ENCODE results near the gene GREB1L. TPM values are rescaled to one million over a fixed set of nuclear protein-coding genes. Genes with fewer than 3 reads are reported as not detected.

GREB1L gene
- total RNA-seq, 2 experiments from 2014 or later = not detected

DNA sequence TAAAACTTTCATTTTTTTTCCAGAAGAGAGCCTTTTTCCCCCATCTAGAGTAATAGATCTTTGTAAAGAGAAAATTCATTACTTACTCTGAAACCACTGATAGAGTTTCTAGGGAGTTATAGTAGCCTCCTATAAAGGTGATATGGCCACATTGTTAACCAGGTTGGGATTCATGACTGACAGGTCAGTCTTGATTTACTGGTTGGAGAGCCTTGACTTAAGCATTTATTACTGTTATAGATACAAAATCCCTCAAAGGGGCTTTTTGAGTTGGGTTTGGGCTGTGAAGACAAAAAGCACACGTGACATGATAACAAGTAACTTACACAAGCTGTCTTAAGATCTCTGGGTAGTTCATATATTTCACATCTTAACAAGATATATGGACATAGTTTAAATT, 141.0 kb downstream of the GREB1L start:
- ChIA-PET CTCF (no interaction called here), POLR2A (no interaction called here)
- no peaks in the 10 kb centered on the region for H3K9me3 Mint-ChIP-seq (ENCODE audit: low read depth)
- intact Hi-C loops (cut with DNase I, micrococcal nuclease) = loop anchor here in 1 of 2 experiments (10.0 kb wide), 1 partner anchor 62 kb away; no protein-coding TSS in a partner anchor
- H3K4me1 Mint-ChIP-seq = no peaks in the 10 kb centered on the region
- H3K36me3 Mint-ChIP-seq (ENCODE audit: low read depth) = no peaks in the 10 kb centered on the region
- no peak overlapping the region for H3K4me3 Mint-ChIP-seq
- ATAC-seq = no peak
- H3K27ac Mint-ChIP-seq = no peak overlapping the region
- H3K27me3 Mint-ChIP-seq = peaks cover 3% of the 10 kb centered on the region
- DNase-seq = no peak

DNA sequence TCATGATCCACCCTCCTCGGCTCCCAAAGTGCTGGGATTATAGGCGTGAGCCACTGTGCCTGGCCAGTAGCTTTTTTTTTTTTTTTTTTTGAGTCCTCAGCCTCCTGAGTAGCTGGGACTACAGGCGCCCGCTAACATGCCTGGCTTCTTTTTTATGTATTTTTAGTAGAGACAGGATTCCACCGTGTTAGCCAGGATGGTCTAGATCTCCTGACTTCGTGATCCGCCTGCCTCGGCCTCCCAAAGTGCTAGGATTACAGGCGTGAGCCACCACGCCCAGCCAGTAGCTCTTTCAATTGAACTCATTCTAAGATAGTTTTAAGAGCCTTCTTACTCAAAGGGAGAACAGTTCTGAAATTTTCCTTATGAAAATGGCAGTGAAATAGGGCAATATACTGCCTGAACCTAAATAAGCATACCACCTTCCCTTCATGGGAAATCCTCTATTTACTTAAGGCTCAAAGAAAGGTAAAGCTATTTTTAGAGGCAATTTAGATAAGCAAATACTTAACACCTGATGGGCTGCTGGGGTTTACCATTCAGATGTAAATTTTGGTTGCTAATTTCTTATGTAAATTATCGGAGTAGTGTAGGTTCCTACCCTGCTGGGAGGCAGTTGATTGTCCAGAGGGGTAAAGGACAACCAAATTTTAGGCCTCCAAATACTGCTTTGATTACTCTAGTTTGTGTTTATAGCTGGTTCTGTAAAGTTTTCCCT, 144.7 kb downstream of the GREB1L start:
- CTCF ChIA-PET = interaction anchor here (1.3 kb wide), 1 partner anchor 16 kb away, joined by 3 read pairs; no protein-coding TSS in a partner anchor

GRCh38 chr18:21387886-21388285, 145.9 kb downstream of the GREB1L start:
- H3K36me3 Mint-ChIP-seq (ENCODE audit: low read depth) = no peaks in the 10 kb centered on the region
- H3K27ac Mint-ChIP-seq = no peak overlapping the region
- intact Hi-C loops (cut with DNase I, micrococcal nuclease) = loop anchor here in 1 of 2 experiments (10.0 kb wide), 1 partner anchor 57 kb away; no protein-coding TSS in a partner anchor
- H3K9me3 Mint-ChIP-seq (ENCODE audit: low read depth) = no peaks in the 10 kb centered on the region
- no peak overlapping the region for H3K4me3 Mint-ChIP-seq
- ATAC-seq (no peak), DNase-seq (no peak)
- CTCF ChIA-PET = interaction anchor here (1.3 kb wide), 1 partner anchor 15 kb away, joined by 3 read pairs; no protein-coding TSS in a partner anchor
- POLR2A ChIA-PET = no interaction called here
- H3K4me1 Mint-ChIP-seq = no peaks in the 10 kb centered on the region
- peaks cover 4% of the 10 kb centered on the region for H3K27me3 Mint-ChIP-seq

More for the DNA sequence above, 144.7 kb downstream of the GREB1L start:
- Mint-ChIP-seq H3K4me3 (no peak overlapping the region), H3K9me3 (ENCODE audit: low read depth) (no peaks in the 10 kb centered on the region), H3K36me3 (ENCODE audit: low read depth) (no peaks in the 10 kb centered on the region), H3K4me1 (no peaks in the 10 kb centered on the region), H3K27me3 (peaks cover 4% of the 10 kb centered on the region), H3K27ac (no peak overlapping the region)
- intact Hi-C loops (cut with DNase I, micrococcal nuclease) = loop anchor here in 1 of 2 experiments (10.0 kb wide), 1 partner anchor 58 kb away; no protein-coding TSS in a partner anchor
- DNase-seq (no peak), ATAC-seq (no peak)
- POLR2A ChIA-PET = no interaction called here

DNA sequence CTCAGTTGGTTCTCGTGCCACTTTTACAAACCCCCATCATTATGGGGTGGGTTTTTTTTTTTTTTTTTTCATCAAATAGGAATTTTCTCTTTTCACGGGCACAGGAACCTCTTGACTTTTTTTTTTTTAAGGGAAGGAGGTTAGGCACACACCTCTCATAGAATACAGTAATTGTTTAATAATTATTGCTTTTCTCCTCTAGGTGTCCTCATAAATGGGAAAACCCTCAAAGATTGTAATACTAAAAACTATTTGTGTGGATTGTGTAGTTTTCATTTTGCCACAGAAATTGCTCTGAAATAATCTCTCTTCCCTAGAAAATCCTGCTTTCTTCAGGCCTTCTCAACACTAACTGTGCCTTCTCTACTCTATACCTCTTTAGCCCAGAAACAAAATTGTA, 147.3 kb downstream of the GREB1L start:
- H3K36me3 Mint-ChIP-seq (ENCODE audit: low read depth) = no peaks in the 10 kb centered on the region
- no peaks in the 10 kb centered on the region for H3K4me1 Mint-ChIP-seq
- H3K4me3 Mint-ChIP-seq = no peak overlapping the region
- peaks cover 4% of the 10 kb centered on the region for H3K27me3 Mint-ChIP-seq
- DNase-seq = no peak
- ChIA-PET CTCF (no interaction called here), POLR2A (no interaction called here)
- intact Hi-C loops (cut with DNase I, micrococcal nuclease) = loop anchor here in 1 of 2 experiments (10.0 kb wide), 1 partner anchor 56 kb away; no protein-coding TSS in a partner anchor
- no peak for ATAC-seq
- no peaks in the 10 kb centered on the region for H3K9me3 Mint-ChIP-seq (ENCODE audit: low read depth)
- no peak overlapping the region for H3K27ac Mint-ChIP-seq

DNA sequence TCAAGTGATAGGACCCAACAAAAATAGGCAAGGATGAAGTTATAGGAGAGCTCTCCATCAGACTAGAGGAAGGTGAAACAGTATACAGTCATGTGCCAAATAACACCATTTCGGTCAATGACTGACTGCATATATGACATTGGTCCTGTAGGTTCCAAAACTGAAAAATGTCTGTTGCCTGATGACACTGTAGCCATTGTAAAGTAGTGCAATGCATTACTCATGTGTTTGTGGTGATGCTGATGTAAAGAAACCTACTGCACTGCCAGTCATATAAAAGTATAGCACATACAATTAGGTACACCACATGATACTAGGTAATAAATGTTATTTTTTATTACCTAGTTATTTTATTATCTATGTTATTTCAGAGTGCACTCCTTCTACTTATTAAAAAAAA, 147.9 kb downstream of the GREB1L start:
- no peak overlapping the region for H3K4me3 Mint-ChIP-seq
- H3K4me1 Mint-ChIP-seq = no peaks in the 10 kb centered on the region
- no peak for DNase-seq
- ATAC-seq = no peak
- POLR2A ChIA-PET = no interaction called here
- H3K36me3 Mint-ChIP-seq (ENCODE audit: low read depth) = no peaks in the 10 kb centered on the region
- CTCF ChIA-PET = no interaction called here
- no peak overlapping the region for H3K27ac Mint-ChIP-seq
- no peaks in the 10 kb centered on the region for H3K9me3 Mint-ChIP-seq (ENCODE audit: low read depth)
- H3K27me3 Mint-ChIP-seq = peaks cover 4% of the 10 kb centered on the region
- intact Hi-C loops (cut with DNase I, micrococcal nuclease) = loop anchor here in 1 of 2 experiments (10.0 kb wide), 1 partner anchor 55 kb away; no protein-coding TSS in a partner anchor

DNA sequence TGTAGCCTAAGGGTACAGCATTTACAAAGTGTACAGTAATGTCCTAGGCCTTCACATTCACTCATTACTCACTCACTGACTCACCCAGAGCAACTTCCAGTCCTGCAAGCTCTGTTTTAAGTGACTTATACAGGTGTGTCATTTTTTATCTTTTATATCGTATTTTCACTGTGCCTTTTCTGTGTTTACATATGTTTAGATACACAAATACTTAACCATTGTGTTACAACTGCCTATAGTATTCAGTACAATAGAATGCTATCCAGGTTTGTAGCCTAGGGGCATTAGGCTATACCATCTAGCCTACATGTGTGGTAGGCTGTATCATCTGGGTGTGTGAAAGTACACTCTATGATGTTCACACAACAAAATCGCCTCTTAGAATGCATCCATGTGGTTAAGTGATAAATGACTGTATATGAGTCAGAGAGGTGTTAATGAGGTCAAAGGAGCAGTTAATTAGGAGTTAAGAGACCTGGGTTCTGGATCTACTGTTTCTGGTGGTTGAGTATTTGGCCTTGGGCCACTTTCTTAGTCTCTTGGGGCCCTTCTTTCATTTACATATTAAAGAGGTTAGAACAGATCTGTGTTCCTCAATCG, 149.1 kb downstream of the GREB1L start:
- Mint-ChIP-seq H3K4me3 (no peak overlapping the region), H3K27ac (no peak overlapping the region), H3K9me3 (ENCODE audit: low read depth) (no peaks in the 10 kb centered on the region), H3K27me3 (peaks cover 4% of the 10 kb centered on the region), H3K36me3 (ENCODE audit: low read depth) (no peaks in the 10 kb centered on the region), H3K4me1 (no peaks in the 10 kb centered on the region)
- intact Hi-C loops (cut with DNase I, micrococcal nuclease) = no loop called here
- ATAC-seq (peak; percentile 55), DNase-seq (no peak)
- CTCF ChIA-PET = interaction anchor here (0.6 kb wide), 1 partner anchor 178 kb away, joined by 3 read pairs; no protein-coding TSS in a partner anchor
- POLR2A ChIA-PET = interaction anchor here (0.7 kb wide), 1 partner anchor 225 kb away, joined by 3 read pairs; no protein-coding TSS in a partner anchor

DNA sequence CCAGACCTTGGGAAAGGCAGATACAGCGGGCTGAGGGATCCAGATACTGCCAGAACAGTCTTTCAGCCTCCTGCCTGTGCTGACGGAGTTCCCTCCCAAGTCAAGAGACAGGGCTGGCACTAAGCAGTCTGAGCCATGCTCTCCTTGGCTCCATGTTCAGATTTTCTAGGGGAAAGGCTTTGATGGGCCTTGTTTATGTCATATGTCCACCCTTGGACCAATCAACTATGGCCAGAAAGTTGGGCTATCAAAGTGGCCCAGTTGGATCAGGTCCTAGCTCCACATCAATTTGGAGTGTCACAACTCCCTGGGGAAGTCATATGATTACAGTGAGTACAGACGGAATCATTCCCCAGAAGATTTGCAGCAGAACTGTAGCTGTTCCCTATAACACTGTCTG, 152.0 kb downstream of the GREB1L start:
- CTCF ChIA-PET = no interaction called here

DNA sequence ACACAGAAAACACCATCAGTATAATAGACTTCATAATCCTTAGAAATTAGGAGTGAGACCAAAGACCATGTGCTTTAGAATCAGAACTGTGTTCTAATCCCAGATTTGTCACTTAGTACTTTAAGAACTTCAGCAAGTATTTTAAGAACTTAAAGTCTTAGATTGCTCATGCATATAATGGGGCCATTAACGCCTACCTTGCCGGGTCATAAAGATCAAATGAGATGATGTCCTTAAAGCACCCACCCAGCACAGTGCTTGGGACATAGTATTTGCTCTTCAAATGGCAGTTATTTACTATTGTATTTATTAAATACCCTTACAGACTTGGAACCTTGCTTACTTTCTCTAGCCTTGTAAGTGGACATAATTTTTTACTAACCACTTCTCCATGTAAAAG, 156.1 kb downstream of the GREB1L start:
- Mint-ChIP-seq H3K27ac (no peak overlapping the region), H3K36me3 (ENCODE audit: low read depth) (no peaks in the 10 kb centered on the region), H3K4me3 (no peak overlapping the region), H3K9me3 (ENCODE audit: low read depth) (no peaks in the 10 kb centered on the region), H3K27me3 (peaks cover 6% of the 10 kb centered on the region), H3K4me1 (no peaks in the 10 kb centered on the region)
- DNase-seq (no peak), ATAC-seq (no peak)
- POLR2A ChIA-PET = no interaction called here
- CTCF ChIA-PET = no interaction called here
- intact Hi-C loops (cut with DNase I, micrococcal nuclease) = loop anchor here in 1 of 2 experiments (5.0 kb wide), 1 partner anchor 41 kb away; no protein-coding TSS in a partner anchor

More for the DNA sequence above, 152.0 kb downstream of the GREB1L start:
- Mint-ChIP-seq H3K27me3 (peaks cover 4% of the 10 kb centered on the region), H3K4me3 (no peak overlapping the region), H3K36me3 (ENCODE audit: low read depth) (no peaks in the 10 kb centered on the region), H3K4me1 (no peaks in the 10 kb centered on the region), H3K27ac (no peak overlapping the region), H3K9me3 (ENCODE audit: low read depth) (no peaks in the 10 kb centered on the region)
- intact Hi-C loops (cut with DNase I, micrococcal nuclease) = no loop called here
- POLR2A ChIA-PET = no interaction called here
- ATAC-seq (no peak), DNase-seq (no peak)

DNA sequence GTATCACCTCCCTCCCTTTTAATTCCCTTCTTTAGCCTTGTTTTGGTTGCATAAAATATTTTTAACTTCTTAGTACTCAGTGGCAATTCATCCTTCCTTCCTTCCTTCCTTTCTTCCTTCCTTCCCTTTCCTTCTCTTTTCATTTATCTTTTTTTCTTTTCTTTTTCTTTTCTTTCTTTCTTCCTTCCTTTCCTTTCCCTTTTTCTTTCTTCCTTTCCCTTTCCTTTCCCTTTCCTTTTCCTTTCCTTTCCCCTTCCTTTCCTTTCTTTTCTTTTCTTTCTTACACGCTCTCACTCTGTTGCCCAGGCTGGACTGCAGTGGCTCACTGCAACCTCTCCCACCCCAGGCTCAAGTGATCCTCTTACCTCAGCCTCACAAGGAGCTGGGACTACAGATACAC, 160.2 kb downstream of the GREB1L start:
- no peaks in the 10 kb centered on the region for H3K36me3 Mint-ChIP-seq (ENCODE audit: low read depth)
- POLR2A ChIA-PET = no interaction called here
- no peak overlapping the region for H3K27ac Mint-ChIP-seq
- peaks cover 6% of the 10 kb centered on the region for H3K27me3 Mint-ChIP-seq
- CTCF ChIA-PET = no interaction called here
- H3K4me3 Mint-ChIP-seq = no peak overlapping the region
- no peaks in the 10 kb centered on the region for H3K4me1 Mint-ChIP-seq
- no peak for DNase-seq
- intact Hi-C loops (cut with DNase I, micrococcal nuclease) = loop anchor here in 1 of 2 experiments (10.0 kb wide), 1 partner anchor 207 kb away; no protein-coding TSS in a partner anchor
- ATAC-seq = no peak
- no peaks in the 10 kb centered on the region for H3K9me3 Mint-ChIP-seq (ENCODE audit: low read depth)

DNA sequence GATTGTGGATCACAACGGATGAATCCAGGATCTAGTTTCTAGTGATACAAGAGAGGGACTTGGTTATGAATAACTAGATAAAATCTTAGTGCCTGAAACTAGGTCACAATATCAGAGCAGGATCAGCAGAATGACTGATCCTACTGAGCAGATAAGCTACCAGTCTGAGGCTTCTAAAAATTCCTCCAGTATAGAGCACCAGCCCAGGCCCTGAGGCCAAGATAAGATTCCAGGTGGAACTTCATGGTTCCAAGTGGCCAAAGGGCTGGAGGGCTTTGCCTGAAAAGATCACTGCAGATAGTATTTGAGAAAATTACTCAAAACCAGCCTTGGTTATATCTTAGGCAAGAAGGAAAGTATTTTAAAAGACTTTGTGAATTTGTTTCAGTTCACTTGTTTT, 162.4 kb downstream of the GREB1L start:
- Mint-ChIP-seq H3K27me3 (peaks cover 4% of the 10 kb centered on the region), H3K4me1 (no peaks in the 10 kb centered on the region), H3K27ac (no peak overlapping the region), H3K36me3 (ENCODE audit: low read depth) (no peaks in the 10 kb centered on the region), H3K9me3 (ENCODE audit: low read depth) (no peaks in the 10 kb centered on the region), H3K4me3 (no peak overlapping the region)
- no peak for ATAC-seq
- no peak for DNase-seq
- intact Hi-C loops (cut with DNase I, micrococcal nuclease) = loop anchor here in 1 of 2 experiments (10.0 kb wide), 1 partner anchor 210 kb away; no protein-coding TSS in a partner anchor
- ChIA-PET POLR2A (no interaction called here), CTCF (no interaction called here)

GRCh38 chr18:21406116-21406515, 164.1 kb downstream of the GREB1L start:
- DNase-seq (no peak), ATAC-seq (no peak)
- Mint-ChIP-seq H3K36me3 (ENCODE audit: low read depth) (no peaks in the 10 kb centered on the region), H3K4me3 (no peak overlapping the region), H3K4me1 (no peaks in the 10 kb centered on the region), H3K27me3 (peaks cover 4% of the 10 kb centered on the region), H3K27ac (no peak overlapping the region), H3K9me3 (ENCODE audit: low read depth) (no peaks in the 10 kb centered on the region)
- ChIA-PET POLR2A (no interaction called here), CTCF (interaction anchor here (0.5 kb wide), 1 partner anchor 436 kb away, joined by 3 read pairs; no protein-coding TSS in a partner anchor)
- intact Hi-C loops (cut with DNase I, micrococcal nuclease) = loop anchor here in 1 of 2 experiments (10.0 kb wide), 1 partner anchor 211 kb away; no protein-coding TSS in a partner anchor
